Liver (tissue), 3 donors: ENCODE measurements around the gene EDIL3.
"Not testable (repeated sequence)": the region's sequence is repeated elsewhere in the genome, so short reads cannot be mapped to it uniquely, and the experiment has no call there.

ENCODE experiments used
- FOXA1 ChIP-seq: IDR thresholded peaks from 2 replicates; pipeline ENCODE4 v1.6.1; 2016; ENCODE audit warnings: antibody characterized with exemption
- HNF4A ChIP-seq, 2 donors: conservative IDR thresholded peaks; 2 replicates each; pipeline ENCODE4 v1.6.1; 2016; ENCODE audit warnings: antibody characterized with exemption in 2 of 2, mild to moderate bottlenecking in 2 of 2
- JUND ChIP-seq, 2 donors: IDR thresholded peaks; 2 replicates each; pipeline ENCODE4 v1.6.1; 2016; ENCODE audit warnings: antibody characterized with exemption in 2 of 2
- RXRA ChIP-seq, 2 donors: IDR thresholded peaks; 2 replicates each; pipeline ENCODE4 v1.6.1; 2017 to 2018; ENCODE audit warnings: antibody characterized with exemption in 2 of 2, mild to moderate bottlenecking in 1 of 2
- SP1 ChIP-seq: IDR thresholded peaks from 2 replicates; pipeline ENCODE4 v1.6.1; 2018; ENCODE audit warnings: antibody characterized with exemption, mild to moderate bottlenecking
- TAF1 ChIP-seq: conservative IDR thresholded peaks from 2 replicates; pipeline ENCODE4 v1.6.1; 2016; ENCODE audit warnings: antibody characterized with exemption, mild to moderate bottlenecking
- YY1 ChIP-seq: IDR thresholded peaks from 2 replicates; pipeline ENCODE4 v1.6.1; 2016; ENCODE audit warnings: antibody characterized with exemption, mild to moderate bottlenecking
- TF ChIP-seq, protein P1 (sequence below): fragments of 150-350 bp; IDR thresholded peaks from 2 replicates; pipeline ENCODE4 v1.5.1; 2017; ENCODE audit warnings: improper control_type of control experiment, low read depth, low read length; ENCODE audit not compliant: missing input control
- TF ChIP-seq, protein P2 (sequence below): IDR thresholded peaks from 2 replicates; pipeline ENCODE4 v1.6.1; 2016; ENCODE audit warnings: antibody characterized with exemption, mild to moderate bottlenecking
- TF ChIP-seq, protein P3 (sequence below): IDR thresholded peaks from 2 replicates; pipeline ENCODE4 v1.6.1; 2016; ENCODE audit warnings: antibody characterized with exemption
- TF ChIP-seq, protein P4 (sequence below): IDR thresholded peaks from 2 replicates; pipeline ENCODE4 v1.6.1; 2016; ENCODE audit warnings: antibody characterized with exemption
- donor health status: healthy.
- donor health status: healthy.

DNA sequence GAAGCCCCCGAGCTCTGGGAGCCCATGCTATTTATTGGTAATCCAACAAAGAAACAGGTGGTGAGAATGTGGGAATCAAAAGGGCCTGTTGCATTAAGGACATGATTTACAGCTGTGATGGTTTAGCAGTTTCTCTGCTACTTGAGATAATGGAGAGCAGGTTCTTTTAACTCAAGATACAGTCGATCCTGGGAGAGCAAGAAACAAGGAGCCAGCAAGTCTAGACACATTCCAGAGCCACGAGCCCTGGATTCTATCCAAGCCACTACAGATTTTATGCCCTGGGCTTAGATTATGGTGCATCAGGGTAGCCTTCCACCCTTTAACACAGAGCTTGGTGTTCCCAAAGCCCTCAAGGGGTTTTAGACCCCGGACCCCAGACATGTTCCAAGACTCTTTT is 87.0 kb downstream of the EDIL3 start:
- TF ChIP-seq, protein P1, sequence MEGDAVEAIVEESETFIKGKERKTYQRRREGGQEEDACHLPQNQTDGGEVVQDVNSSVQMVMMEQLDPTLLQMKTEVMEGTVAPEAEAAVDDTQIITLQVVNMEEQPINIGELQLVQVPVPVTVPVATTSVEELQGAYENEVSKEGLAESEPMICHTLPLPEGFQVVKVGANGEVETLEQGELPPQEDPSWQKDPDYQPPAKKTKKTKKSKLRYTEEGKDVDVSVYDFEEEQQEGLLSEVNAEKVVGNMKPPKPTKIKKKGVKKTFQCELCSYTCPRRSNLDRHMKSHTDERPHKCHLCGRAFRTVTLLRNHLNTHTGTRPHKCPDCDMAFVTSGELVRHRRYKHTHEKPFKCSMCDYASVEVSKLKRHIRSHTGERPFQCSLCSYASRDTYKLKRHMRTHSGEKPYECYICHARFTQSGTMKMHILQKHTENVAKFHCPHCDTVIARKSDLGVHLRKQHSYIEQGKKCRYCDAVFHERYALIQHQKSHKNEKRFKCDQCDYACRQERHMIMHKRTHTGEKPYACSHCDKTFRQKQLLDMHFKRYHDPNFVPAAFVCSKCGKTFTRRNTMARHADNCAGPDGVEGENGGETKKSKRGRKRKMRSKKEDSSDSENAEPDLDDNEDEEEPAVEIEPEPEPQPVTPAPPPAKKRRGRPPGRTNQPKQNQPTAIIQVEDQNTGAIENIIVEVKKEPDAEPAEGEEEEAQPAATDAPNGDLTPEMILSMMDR, result not testable (repeated sequence)
- not testable (repeated sequence) for TF ChIP-seq SP1; FOXA1; RXRA (IDR thresholded peaks at IDR 0.05); TAF1; JUND (IDR thresholded peaks at IDR 0.05); HNF4A (conservative IDR thresholded peaks at IDR 0.05); YY1
- TF ChIP-seq, protein P2, sequence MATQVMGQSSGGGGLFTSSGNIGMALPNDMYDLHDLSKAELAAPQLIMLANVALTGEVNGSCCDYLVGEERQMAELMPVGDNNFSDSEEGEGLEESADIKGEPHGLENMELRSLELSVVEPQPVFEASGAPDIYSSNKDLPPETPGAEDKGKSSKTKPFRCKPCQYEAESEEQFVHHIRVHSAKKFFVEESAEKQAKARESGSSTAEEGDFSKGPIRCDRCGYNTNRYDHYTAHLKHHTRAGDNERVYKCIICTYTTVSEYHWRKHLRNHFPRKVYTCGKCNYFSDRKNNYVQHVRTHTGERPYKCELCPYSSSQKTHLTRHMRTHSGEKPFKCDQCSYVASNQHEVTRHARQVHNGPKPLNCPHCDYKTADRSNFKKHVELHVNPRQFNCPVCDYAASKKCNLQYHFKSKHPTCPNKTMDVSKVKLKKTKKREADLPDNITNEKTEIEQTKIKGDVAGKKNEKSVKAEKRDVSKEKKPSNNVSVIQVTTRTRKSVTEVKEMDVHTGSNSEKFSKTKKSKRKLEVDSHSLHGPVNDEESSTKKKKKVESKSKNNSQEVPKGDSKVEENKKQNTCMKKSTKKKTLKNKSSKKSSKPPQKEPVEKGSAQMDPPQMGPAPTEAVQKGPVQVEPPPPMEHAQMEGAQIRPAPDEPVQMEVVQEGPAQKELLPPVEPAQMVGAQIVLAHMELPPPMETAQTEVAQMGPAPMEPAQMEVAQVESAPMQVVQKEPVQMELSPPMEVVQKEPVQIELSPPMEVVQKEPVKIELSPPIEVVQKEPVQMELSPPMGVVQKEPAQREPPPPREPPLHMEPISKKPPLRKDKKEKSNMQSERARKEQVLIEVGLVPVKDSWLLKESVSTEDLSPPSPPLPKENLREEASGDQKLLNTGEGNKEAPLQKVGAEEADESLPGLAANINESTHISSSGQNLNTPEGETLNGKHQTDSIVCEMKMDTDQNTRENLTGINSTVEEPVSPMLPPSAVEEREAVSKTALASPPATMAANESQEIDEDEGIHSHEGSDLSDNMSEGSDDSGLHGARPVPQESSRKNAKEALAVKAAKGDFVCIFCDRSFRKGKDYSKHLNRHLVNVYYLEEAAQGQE, result not testable (repeated sequence)
- TF ChIP-seq, protein P3, sequence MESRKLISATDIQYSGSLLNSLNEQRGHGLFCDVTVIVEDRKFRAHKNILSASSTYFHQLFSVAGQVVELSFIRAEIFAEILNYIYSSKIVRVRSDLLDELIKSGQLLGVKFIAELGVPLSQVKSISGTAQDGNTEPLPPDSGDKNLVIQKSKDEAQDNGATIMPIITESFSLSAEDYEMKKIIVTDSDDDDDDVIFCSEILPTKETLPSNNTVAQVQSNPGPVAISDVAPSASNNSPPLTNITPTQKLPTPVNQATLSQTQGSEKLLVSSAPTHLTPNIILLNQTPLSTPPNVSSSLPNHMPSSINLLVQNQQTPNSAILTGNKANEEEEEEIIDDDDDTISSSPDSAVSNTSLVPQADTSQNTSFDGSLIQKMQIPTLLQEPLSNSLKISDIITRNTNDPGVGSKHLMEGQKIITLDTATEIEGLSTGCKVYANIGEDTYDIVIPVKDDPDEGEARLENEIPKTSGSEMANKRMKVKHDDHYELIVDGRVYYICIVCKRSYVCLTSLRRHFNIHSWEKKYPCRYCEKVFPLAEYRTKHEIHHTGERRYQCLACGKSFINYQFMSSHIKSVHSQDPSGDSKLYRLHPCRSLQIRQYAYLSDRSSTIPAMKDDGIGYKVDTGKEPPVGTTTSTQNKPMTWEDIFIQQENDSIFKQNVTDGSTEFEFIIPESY, result not testable (repeated sequence)
- TF ChIP-seq, protein P4, sequence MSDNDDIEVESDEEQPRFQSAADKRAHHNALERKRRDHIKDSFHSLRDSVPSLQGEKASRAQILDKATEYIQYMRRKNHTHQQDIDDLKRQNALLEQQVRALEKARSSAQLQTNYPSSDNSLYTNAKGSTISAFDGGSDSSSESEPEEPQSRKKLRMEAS, result not testable (repeated sequence)
